ENCODE results near the gene CDK19. TPM values are rescaled to one million over a fixed set of nuclear protein-coding genes. Genes with fewer than 3 reads are reported as not detected.

The CDK19 gene
- total RNA-seq, 1 donor from 2014 or later = 21.8 TPM

- H3K27ac ChIP-seq (ENCODE audit: low read depth, low read length) = no peak overlapping the region
- no peaks in the 10 kb centered on the region for H4K20me1 ChIP-seq (ENCODE audit: insufficient read depth, low read length)
- H3K79me2 ChIP-seq (ENCODE audit: insufficient read depth, low read length) = no peaks in the 10 kb centered on the region
- no peak overlapping the region for H3K4me3 ChIP-seq (ENCODE audit: insufficient read depth, low read depth, low read length)
- no peak for FAIRE-seq
- Mint-ChIP-seq H3K9me3 (ENCODE audit: unreplicated experiment) (peaks cover 7% of the 10 kb centered on the region), H3K4me3 (ENCODE audit: unreplicated experiment) (no peak overlapping the region), H3K27ac (ENCODE audit: unreplicated experiment) (no peak overlapping the region), H3K36me3 (ENCODE audit: low read depth, unreplicated experiment) (no peaks in the 10 kb centered on the region), H3K27me3 (ENCODE audit: low read depth, unreplicated experiment) (peaks cover 2% of the 10 kb centered on the region), H3K4me1 (ENCODE audit: low read depth, unreplicated experiment) (peaks cover 2% of the 10 kb centered on the region)
- H3K36me3 ChIP-seq (ENCODE audit: insufficient read depth, low read length) = no peaks in the 10 kb centered on the region
- H3K27me3 ChIP-seq (ENCODE audit: insufficient read depth, low read length) = no peaks in the 10 kb centered on the region
- no peaks in the 10 kb centered on the region for H3K4me1 ChIP-seq (ENCODE audit: insufficient read depth, low read length)
- H3K9me3 ChIP-seq (ENCODE audit: insufficient read depth, low read depth, low read length) = peaks cover 2% of the 10 kb centered on the region
- H3K4me2 ChIP-seq (ENCODE audit: low read length) = no peak overlapping the region
- no peak overlapping the region for H2AFZ ChIP-seq (ENCODE audit: low read depth, low read length)
- TF ChIP-seq CTCF (IDR thresholded peaks at IDR 0.05; ENCODE audit: insufficient read depth, low read depth, low read length) (no peak), EZH2 (IDR thresholded peaks at IDR 0.05; ENCODE audit: insufficient read depth, low read length) (no peak)
- peak; percentile 34 for DNase-seq (ENCODE audit: low read depth)
- no peak overlapping the region for H3K9ac ChIP-seq (ENCODE audit: low read length)
Observed at GRCh38 chr6:110566346-110567125, 248.7 kb downstream of the CDK19 start.

- FAIRE-seq = no peak
- H3K27me3 ChIP-seq (ENCODE audit: insufficient read depth, low read length) = no peaks in the 10 kb centered on the region
- peaks cover 2% of the 10 kb centered on the region for H3K9me3 ChIP-seq (ENCODE audit: insufficient read depth, low read depth, low read length)
- peaks cover 7% of the 10 kb centered on the region for H3K9me3 Mint-ChIP-seq (ENCODE audit: unreplicated experiment)
- H3K36me3 ChIP-seq (ENCODE audit: insufficient read depth, low read length) = no peaks in the 10 kb centered on the region
- H3K27me3 Mint-ChIP-seq (ENCODE audit: low read depth, unreplicated experiment) = peaks cover 2% of the 10 kb centered on the region
- no peak overlapping the region for H3K4me2 ChIP-seq (ENCODE audit: low read length)
- no peak overlapping the region for H3K4me3 ChIP-seq (ENCODE audit: insufficient read depth, low read depth, low read length)
- H3K36me3 Mint-ChIP-seq (ENCODE audit: low read depth, unreplicated experiment) = no peaks in the 10 kb centered on the region
- H2AFZ ChIP-seq (ENCODE audit: low read depth, low read length) = no peak overlapping the region
- no peaks in the 10 kb centered on the region for H3K79me2 ChIP-seq (ENCODE audit: insufficient read depth, low read length)
- H3K27ac ChIP-seq (ENCODE audit: low read depth, low read length) = no peak overlapping the region
- H4K20me1 ChIP-seq (ENCODE audit: insufficient read depth, low read length) = no peaks in the 10 kb centered on the region
- DNase-seq (ENCODE audit: low read depth) = no peak
- H3K9ac ChIP-seq (ENCODE audit: low read length) = no peak overlapping the region
- peaks cover 2% of the 10 kb centered on the region for H3K4me1 Mint-ChIP-seq (ENCODE audit: low read depth, unreplicated experiment)
- no peak overlapping the region for H3K4me3 Mint-ChIP-seq (ENCODE audit: unreplicated experiment)
- no peak for TF ChIP-seq EZH2 (IDR thresholded peaks at IDR 0.05; ENCODE audit: insufficient read depth, low read length)
- no peak for TF ChIP-seq CTCF (IDR thresholded peaks at IDR 0.05; ENCODE audit: insufficient read depth, low read depth, low read length)
- H3K27ac Mint-ChIP-seq (ENCODE audit: unreplicated experiment) = no peak overlapping the region
- no peaks in the 10 kb centered on the region for H3K4me1 ChIP-seq (ENCODE audit: insufficient read depth, low read length)
Observed at GRCh38 chr6:110564703-110565421, 250.4 kb downstream of the CDK19 start.

All from astrocyte (in vitro differentiated cells and primary cell).